PC-9 (cell line): Measurements from ENCODE around the gene SLC18A2.

Experiments
- EZH2 ChIP-seq: fragments of 200-600 bp; sonication (generic); IDR thresholded peaks from 2 replicates; pipeline ENCODE4 v1.8.0; 2017; ENCODE audit warnings: antibody characterized with exemption, low read depth
- TF ChIP-seq, protein P1 (sequence below): fragments of 200-600 bp; sonication (generic); conservative IDR thresholded peaks from 2 replicates; pipeline ENCODE4 v1.6.1; 2017; ENCODE audit warnings: mixed run types, antibody characterized with exemption, mild to moderate bottlenecking, moderate library complexity

DNA sequence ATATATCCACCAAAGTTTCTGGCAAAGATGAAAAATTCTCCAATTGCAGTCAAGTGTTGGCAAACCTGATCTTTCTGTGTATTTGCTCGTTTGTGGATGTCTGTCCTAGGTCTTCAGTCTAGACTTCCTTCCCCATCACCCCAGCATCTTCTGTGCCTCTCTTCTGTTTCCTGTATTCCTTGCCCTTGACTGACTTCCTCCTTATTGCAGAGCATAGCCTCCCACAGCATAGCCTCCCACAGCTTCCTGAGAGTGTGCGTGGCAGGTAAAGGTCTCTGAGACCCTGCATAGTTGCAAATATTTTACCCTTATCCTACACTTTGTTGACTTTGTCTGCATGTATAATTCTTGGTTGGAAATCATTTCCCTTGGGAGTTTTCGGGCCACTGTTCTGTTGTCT is 18.4 kb downstream of the SLC18A2 start:
- TF ChIP-seq, protein P1, sequence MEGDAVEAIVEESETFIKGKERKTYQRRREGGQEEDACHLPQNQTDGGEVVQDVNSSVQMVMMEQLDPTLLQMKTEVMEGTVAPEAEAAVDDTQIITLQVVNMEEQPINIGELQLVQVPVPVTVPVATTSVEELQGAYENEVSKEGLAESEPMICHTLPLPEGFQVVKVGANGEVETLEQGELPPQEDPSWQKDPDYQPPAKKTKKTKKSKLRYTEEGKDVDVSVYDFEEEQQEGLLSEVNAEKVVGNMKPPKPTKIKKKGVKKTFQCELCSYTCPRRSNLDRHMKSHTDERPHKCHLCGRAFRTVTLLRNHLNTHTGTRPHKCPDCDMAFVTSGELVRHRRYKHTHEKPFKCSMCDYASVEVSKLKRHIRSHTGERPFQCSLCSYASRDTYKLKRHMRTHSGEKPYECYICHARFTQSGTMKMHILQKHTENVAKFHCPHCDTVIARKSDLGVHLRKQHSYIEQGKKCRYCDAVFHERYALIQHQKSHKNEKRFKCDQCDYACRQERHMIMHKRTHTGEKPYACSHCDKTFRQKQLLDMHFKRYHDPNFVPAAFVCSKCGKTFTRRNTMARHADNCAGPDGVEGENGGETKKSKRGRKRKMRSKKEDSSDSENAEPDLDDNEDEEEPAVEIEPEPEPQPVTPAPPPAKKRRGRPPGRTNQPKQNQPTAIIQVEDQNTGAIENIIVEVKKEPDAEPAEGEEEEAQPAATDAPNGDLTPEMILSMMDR, result no peak
- no peak for TF ChIP-seq EZH2
